H54 (cell line): ENCODE measurements around the gene KIF5A.

Experiments used
- DNase-seq: peaks from one replicate; pipeline ENCODE4 v3.0.0; 2011; ENCODE audit warnings: low spot score, mixed read lengths; ENCODE audit not compliant: insufficient read length
- FAIRE-seq: peaks from 3 replicates; lab custom pipeline; 2011; peaks lifted over from hg19 to GRCh38; lab: Jason Lieb, UNC
- POLR2A ChIP-seq: IDR thresholded peaks from 2 replicates; pipeline ENCODE4 v1.6.1; 2011; ENCODE audit warnings: low read depth, mild to moderate bottlenecking, low read length

KIF5A gene

DNA sequence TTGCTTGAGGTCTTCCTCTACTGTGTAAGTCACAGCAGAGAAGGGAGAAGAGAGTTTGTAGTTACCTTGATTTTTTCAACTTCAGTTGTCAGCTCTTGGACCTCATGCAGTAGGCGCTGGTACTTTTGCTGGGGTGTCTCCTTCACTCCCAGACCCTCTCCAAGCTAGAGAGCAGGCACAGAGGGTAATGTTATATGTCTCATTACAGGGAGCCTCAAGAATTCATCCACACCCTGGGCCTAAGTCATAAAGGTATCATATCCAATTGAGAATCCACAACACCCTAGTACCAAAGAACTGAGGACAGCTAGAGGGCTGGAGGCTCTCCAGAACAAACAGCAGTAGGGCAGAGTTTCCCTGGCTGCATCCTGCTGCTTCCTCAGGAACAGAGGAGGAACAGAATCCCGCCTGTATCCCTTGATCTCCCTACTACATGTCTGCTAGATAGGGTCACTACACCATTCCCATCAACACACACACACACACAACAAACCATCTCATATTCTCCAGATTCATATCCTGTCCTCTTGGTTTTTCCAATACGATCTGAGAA is 14.8 kb upstream of the KIF5A start:
- no peak for TF ChIP-seq POLR2A

GRCh38 chr12:57535764-57536596 is 13.9 kb upstream of the KIF5A start:
- FAIRE-seq = no peak
- TF ChIP-seq POLR2A = no peak
- no peak for DNase-seq

More for the DNA sequence above, 14.8 kb upstream of the KIF5A start:
- no peak for DNase-seq
- no peak for FAIRE-seq

DNA sequence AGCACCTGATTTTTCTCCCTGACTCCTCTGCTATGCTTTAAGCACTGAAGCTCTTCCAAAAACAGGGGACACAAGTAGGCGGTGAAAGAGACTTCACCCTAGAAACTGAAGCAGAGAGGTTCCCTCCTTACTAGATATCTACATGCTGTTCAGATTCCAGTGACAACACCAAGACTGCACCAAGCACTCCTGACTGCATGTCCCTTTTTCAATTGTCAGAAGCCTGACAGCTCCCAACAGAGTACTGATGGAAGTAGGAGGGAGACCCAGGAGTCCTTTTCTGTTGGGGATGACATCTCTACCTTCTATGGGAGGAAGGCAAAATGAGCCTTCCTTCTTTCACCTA is 13.3 kb upstream of the KIF5A start:
- DNase-seq = no peak
- FAIRE-seq = no peak
- no peak for TF ChIP-seq POLR2A

DNA sequence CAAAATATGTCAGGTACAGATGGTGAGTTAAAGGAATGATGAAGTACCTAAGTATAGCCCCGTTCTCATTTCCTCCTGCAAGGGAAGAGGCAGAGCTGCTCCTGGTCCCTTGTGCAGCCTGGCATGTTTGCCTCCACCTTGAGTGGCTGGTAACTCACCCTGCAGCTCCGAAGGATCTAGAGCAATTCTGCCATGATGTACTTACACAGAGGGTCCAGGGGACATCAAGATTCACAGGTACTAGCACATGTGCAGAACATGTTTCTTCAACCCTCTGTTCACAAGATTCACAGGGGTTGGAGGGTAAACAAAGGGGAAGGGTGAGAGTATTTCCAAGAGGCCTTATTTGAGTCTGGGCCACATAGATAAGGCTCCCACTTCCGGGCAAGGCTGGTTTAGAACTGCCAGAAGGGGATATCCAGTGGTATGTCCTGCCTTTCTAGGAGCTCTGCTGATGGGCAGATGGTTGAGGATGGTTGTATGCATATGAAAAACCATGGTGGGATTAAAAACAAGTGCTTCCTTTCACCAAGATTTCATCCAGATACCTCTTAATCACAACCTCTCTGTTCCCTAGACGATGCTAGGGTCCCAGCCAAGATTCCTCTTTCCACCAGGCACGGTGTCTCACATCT is 10.6 kb upstream of the KIF5A start:
- no peak for TF ChIP-seq POLR2A
- DNase-seq (no peak), FAIRE-seq (no peak)

GRCh38 chr12:57541001-57541400 is 8.8 kb upstream of the KIF5A start:
- no peak for FAIRE-seq
- no peak for TF ChIP-seq POLR2A
- DNase-seq = no peak

- no peak for DNase-seq
- FAIRE-seq = no peak
Observed at GRCh38 chr12:57541717-57542116, 8.1 kb upstream of the KIF5A start.

GRCh38 chr12:57543581-57543980 is 6.3 kb upstream of the KIF5A start:
- no peak for TF ChIP-seq POLR2A
- FAIRE-seq = no peak

More at GRCh38 chr12:57541717-57542116, 8.1 kb upstream of the KIF5A start:
- no peak for TF ChIP-seq POLR2A

DNA sequence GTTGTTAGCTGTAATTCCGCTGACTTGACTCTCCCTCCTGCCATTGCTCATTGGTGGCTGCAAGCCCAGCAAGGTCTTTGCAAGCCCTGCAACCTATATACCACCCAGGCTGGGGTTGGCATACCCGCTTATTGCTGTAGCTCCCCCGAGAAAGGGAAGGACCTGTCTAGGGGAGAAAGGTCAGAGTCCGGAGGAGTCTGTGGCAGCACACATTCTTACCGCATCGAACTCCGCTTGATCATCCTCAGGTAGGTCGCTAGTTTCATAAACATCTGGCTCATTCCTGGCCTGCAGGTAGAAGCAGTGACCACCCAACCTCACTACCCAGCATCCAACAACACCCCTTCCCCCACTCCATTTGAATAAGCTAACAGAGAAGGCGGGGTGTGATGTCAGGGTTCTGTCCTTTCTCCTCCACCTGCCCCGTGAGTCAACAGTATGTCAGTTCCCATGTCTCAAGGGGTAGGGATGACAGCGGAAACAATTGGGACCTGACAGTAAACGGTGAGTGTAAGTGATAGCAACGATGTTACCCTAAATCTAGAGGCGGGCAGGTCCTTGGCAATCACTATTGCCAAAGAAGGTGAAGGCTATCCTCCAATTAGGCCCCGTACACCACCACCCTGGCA is 3.9 kb upstream of the KIF5A start:
- FAIRE-seq = no peak
- no peak for DNase-seq
- TF ChIP-seq POLR2A = no peak

More at GRCh38 chr12:57543581-57543980, 6.3 kb upstream of the KIF5A start:
- no peak for DNase-seq

DNA sequence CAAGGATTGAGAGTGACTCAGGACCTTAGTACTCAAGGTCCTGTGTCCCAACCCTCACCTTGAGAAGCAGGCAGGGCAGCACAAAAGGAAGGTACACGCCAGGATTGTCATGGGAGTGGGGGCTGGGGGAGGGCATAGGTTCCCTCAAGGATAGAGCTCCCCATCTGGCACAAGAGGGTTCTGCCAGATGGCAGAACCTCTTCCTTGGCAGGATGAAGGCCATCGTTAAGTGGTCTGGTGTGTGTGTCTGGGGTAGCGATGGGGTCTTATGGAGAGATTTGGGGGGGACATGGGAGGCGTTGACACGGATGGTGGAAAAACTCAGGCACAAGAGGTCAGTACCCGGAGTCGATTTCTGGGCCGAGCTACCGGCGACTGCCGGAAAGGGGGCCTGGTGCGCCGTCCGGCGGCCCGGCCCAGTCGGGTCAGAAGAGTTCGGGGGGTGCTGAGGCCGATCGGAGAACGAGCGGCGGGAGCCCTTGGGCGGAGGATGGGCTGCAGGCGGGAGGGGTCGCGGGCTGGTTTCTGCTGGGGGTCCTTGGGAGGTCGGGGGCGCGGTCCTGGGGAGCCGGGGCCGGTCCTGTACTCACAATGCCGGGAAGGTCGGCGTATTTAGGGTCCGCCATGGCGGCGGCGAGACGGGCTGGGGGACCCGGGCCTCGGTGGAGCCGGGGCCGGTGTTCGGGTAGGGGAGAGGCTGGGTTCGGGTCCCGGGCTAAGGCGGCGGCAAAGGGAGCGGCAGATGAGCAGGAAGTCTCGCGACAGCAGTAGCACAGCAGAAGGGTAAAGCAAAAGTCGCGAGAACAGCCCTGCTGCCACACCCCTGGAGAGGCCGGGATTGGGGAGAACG is 3.2 kb upstream of the KIF5A start, which contains the start of gene DCTN2:
TSS of gene DCTN2 (minus strand) at position 755 of the 850 bp plus-strand sequence. CDS start at position 626, 129 bp downstream.
- DNase-seq (peak; percentile 98), FAIRE-seq (no peak)
- TF ChIP-seq POLR2A = peak; percentile 39; the same call in 1 of the 2 replicates

- TF ChIP-seq POLR2A = no peak
- FAIRE-seq (peak; percentile 73), DNase-seq (no peak)
Observed at GRCh38 chr12:57547288-57548012, 2.4 kb upstream of the KIF5A start.

DNA sequence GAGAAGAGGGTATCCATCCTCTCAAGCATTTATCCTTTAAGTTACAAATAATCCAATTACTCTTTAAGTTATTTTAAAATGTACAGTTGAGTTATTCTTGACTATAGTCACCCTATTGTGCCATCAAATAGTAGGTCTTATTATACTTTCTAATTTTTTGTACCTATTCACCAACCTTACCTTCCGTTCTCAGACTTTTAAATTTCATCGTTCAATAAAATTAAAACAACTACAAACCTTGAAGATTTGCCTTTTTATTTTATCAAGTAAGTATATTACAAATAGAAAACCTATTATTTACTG is 1.9 kb upstream of the KIF5A start:
- FAIRE-seq = no peak
- TF ChIP-seq POLR2A = no peak
- DNase-seq = no peak

DNA sequence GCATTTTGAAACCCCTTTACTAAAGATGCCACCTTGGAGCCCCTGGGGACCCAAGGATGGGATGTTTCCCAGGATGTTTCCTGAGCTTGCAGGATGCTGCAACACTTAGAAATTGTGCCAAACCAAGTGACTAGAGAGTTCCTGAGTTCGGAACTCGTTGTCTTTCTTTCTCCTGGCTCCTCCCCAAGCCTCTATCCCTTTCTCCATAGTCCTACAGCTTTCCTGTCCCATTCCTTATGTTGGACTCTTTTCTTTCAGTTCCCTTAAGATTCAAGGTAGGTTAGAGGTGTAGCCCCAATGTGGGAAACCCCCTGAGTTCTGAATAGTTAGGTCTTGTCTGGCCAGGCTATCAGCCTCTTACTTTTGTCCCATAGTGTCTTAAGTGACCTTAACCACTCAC is 1.4 kb upstream of the KIF5A start:
- FAIRE-seq = no peak
- no peak for TF ChIP-seq POLR2A
- no peak for DNase-seq

- no peak for DNase-seq
- TF ChIP-seq POLR2A = no peak
- no peak for FAIRE-seq
Observed at GRCh38 chr12:57549203-57549908, 488 bp upstream of the KIF5A start.
